Mesenchymal stem cell (in vitro differentiated cells and primary cell): ENCODE results near the gene RCAN1.

Experiments
- DNase-seq: peaks from one replicate; pipeline ENCODE4 v3.0.0-alpha.2; 2013
- H2AFZ ChIP-seq: one replicate; pipeline ENCODE4 v1.6.1; 2013; ENCODE audit warnings: low read depth, mild to moderate bottlenecking, control low read depth, inconsistent platforms, low read length, moderate library complexity
- H2AK5ac ChIP-seq: 2 replicates; pipeline ENCODE4 v1.6.1; 2013; ENCODE audit warnings: low read length, moderate library complexity, mild to moderate bottlenecking, inconsistent platforms; ENCODE audit not compliant: severe bottlenecking
- H2BK120ac ChIP-seq: one replicate; pipeline ENCODE4 v1.6.1; 2013; ENCODE audit warnings: low read depth, mild to moderate bottlenecking, inconsistent platforms, low read length, moderate library complexity
- H2BK12ac ChIP-seq, 2 experiments: one replicate each; pipeline ENCODE4 v1.6.1; 2013; ENCODE audit warnings: inconsistent platforms in 2 of 2, low read length in 2 of 2, mild to moderate bottlenecking in 2 of 2, moderate library complexity in 2 of 2, control low read depth in 1 of 2
- H2BK15ac ChIP-seq: one replicate; pipeline ENCODE4 v1.6.1; 2013; ENCODE audit warnings: mild to moderate bottlenecking, low read depth, inconsistent platforms; ENCODE audit not compliant: poor library complexity, severe bottlenecking
- H2BK5ac ChIP-seq: 2 replicates; pipeline ENCODE4 v1.6.1; 2013; ENCODE audit warnings: low read depth, mild to moderate bottlenecking, low read length, control low read depth, inconsistent platforms; ENCODE audit not compliant: poor library complexity, severe bottlenecking
- H3K14ac ChIP-seq, 2 experiments: one replicate each; pipeline ENCODE4 v1.6.1; 2013; ENCODE audit warnings: inconsistent platforms in 2 of 2, low read length in 2 of 2, control low read depth in 1 of 2, mild to moderate bottlenecking in 1 of 2, moderate library complexity in 1 of 2
- H3K18ac ChIP-seq, 2 experiments: one replicate each; pipeline ENCODE4 v1.6.1; 2013; ENCODE audit warnings: inconsistent platforms in 2 of 2, low read length in 2 of 2, control low read depth in 1 of 2, low read depth in 1 of 2, mild to moderate bottlenecking in 1 of 2
- H3K23ac ChIP-seq, 2 experiments: one replicate each; pipeline ENCODE4 v1.6.1; 2013; ENCODE audit warnings: inconsistent platforms in 2 of 2, low read length in 2 of 2, mild to moderate bottlenecking in 2 of 2, moderate library complexity in 2 of 2, control low read depth in 1 of 2
- H3K27ac ChIP-seq: 2 replicates; pipeline ENCODE4 v1.5.1; 2013; ENCODE audit warnings: mild to moderate bottlenecking, moderate library complexity, low read length, control low read depth, inconsistent platforms; ENCODE audit not compliant: poor library complexity, severe bottlenecking
- H3K27me3 ChIP-seq, 2 experiments: 2 replicates each; pipeline versions ENCODE4 v1.6.1 to v1.7.0; 2013; ENCODE audit warnings: low read length in 2 of 2, mild to moderate bottlenecking in 2 of 2, moderate library complexity in 2 of 2, control low read depth in 1 of 2, inconsistent platforms in 1 of 2; ENCODE audit not compliant: control insufficient read depth in 1 of 2, insufficient read depth in 1 of 2
- H3K36me3 ChIP-seq, 2 experiments: 2 replicates each; pipeline versions ENCODE4 v1.6.1 to v1.7.0; 2013; ENCODE audit warnings: low read length in 2 of 2, control low read depth in 1 of 2, inconsistent platforms in 1 of 2, low read depth in 1 of 2, mild to moderate bottlenecking in 1 of 2; ENCODE audit not compliant: insufficient read depth in 2 of 2, control insufficient read depth in 1 of 2
- H3K4ac ChIP-seq, 2 experiments: one replicate each; pipeline ENCODE4 v1.6.1; 2013; ENCODE audit warnings: inconsistent platforms in 2 of 2, low read length in 2 of 2, mild to moderate bottlenecking in 2 of 2, moderate library complexity in 2 of 2, control low read depth in 1 of 2, low read depth in 1 of 2
- H3K4me1 ChIP-seq: 2 replicates; pipeline ENCODE4 v1.6.1; 2013; ENCODE audit warnings: low read depth, low read length, control low read depth; ENCODE audit not compliant: control insufficient read depth, insufficient read depth
- H3K4me2 ChIP-seq: 2 replicates; pipeline ENCODE4 v1.6.1; 2013; ENCODE audit warnings: low read length, mild to moderate bottlenecking, inconsistent platforms; ENCODE audit not compliant: poor library complexity, severe bottlenecking
- H3K4me3 ChIP-seq, 2 experiments: 2 replicates each; pipeline versions ENCODE4 v1.5.1 to v1.7.0; 2013; ENCODE audit warnings: low read length in 2 of 2, mild to moderate bottlenecking in 2 of 2, control low read depth in 1 of 2, low read depth in 1 of 2; ENCODE audit not compliant: insufficient read depth in 1 of 2
- H3K79me1 ChIP-seq: replicated peaks from 2 replicates; pipeline ENCODE4 v1.6.1; 2013; ENCODE audit warnings: mild to moderate bottlenecking, control low read depth, low read length, inconsistent platforms; ENCODE audit not compliant: poor library complexity, severe bottlenecking
- H3K9ac ChIP-seq: 2 replicates; pipeline ENCODE4 v1.7.0; 2013; ENCODE audit warnings: mild to moderate bottlenecking, low read length, moderate library complexity
- H3K9me3 ChIP-seq: 2 replicates; pipeline ENCODE4 v1.7.0; 2013; ENCODE audit warnings: mild to moderate bottlenecking, low read length; ENCODE audit not compliant: control insufficient read depth
- H4K8ac ChIP-seq: one replicate; pipeline ENCODE4 v1.6.1; 2013; ENCODE audit warnings: inconsistent platforms, mild to moderate bottlenecking, low read length, moderate library complexity
- H4K91ac ChIP-seq: one replicate; pipeline ENCODE4 v1.6.1; 2013; ENCODE audit warnings: mild to moderate bottlenecking, low read length, inconsistent platforms
- WGBS: methylation state at CpG from one replicate; pipeline ENCODE4 v1.1.7; 2013; ENCODE audit warnings: mixed read lengths; 5-methylcytosine and 5-hydroxymethylcytosine counted together

Gene RCAN1

DNA sequence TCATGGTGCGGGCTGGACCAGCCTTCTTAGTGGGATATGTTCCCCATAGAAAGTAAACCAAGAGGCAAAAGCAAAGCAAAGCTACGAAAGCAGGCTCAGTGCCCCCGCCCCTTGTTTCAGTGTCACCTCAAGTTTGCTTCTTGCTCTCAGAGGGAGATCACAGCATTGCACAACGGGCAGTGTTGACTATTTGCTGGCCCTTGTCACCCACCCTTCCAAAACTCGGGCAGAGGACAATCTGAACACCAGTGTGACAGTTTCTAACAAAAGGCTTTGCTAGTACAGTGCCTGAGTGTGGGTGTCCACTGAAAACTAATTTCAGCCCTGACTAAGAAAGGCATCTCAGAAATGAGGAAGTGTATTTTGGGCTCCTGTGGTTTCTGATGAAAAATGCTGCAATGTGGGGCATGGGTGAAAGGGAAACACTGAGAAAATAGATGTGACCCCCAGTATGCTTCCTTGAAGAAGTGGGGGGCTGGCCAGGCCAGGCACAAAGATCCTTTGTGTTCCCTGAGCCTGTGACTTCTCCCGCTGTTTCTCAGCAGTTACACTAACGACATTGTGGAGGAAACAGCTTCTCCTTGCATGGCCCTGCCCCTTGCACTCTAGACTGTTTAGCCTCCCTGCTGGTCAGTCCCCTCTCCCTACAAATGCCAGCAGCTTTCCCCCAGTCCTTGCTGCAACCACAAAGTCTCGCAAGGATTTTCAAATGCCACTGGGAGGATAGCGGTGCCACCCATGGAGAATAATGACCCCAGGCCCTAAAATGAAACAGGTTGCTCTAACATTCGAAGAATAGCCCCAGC is 69.6 kb downstream of the RCAN1 start:
- Histone ChIP-seq H3K23ac (no peak overlapping the region), H2AFZ (no peak overlapping the region), H3K4me3 (peak overlapping the region in 1 of 2 experiments; percentile 7), H3K4me2 (peak overlapping the region; percentile 7), H4K8ac (peak overlapping the region; percentile 93), H3K4ac (peak overlapping the region; percentile 77 to 85), H3K36me3 (no peaks in the 10 kb centered on the region), H2BK15ac (no peak overlapping the region), H2BK12ac (peak overlapping the region; percentile 96 to 99), H3K9ac (peak overlapping the region; percentile 79), H3K18ac (peak overlapping the region; percentile 88), H3K79me1 (peaks cover 9% of the 10 kb centered on the region), H3K9me3 (peaks cover 2% of the 10 kb centered on the region), H3K14ac (peak overlapping the region in 1 of 2 experiments; percentile 82), H2BK120ac (peak overlapping the region; percentile 83), H2BK5ac (peak overlapping the region; percentile 91), H3K4me1 (peaks cover 16% of the 10 kb centered on the region), H3K27me3 (no peaks in the 10 kb centered on the region), H3K27ac (peak overlapping the region; percentile 93), H4K91ac (peak overlapping the region; percentile 92), H2AK5ac (peak overlapping the region; percentile 98)
- 46% methylated on average over 10 of the region's 10 CpGs for WGBS
- peak; percentile 80 for DNase-seq

DNA sequence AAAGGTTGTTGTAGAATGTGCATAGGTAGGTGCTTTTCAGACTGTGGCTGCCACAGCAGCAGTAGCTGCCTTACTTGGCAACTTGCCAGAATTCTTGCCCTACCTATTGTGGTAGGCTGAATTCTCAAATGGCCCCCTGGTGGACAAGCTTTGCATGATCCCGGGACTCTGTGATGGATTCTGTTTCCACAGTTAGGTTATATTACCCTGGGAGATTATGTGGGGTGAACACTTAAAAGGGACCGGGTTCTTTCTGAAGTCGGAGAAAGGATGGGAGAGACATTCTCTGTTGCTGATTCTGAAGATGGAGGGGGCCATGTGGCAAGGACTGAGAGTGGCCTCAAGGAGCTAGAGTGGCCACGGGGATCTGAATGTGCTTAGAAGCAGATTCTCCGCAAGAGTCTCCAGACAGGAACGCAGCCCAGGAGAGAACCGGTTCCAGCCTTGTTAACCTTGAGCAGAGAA is 70.8 kb downstream of the RCAN1 start:
- H3K18ac ChIP-seq: peak overlapping the region in 1 of 2 experiments; percentile 72
- peaks cover 6% of the 10 kb centered on the region for H3K79me1 ChIP-seq
- H3K4me2 ChIP-seq: no peak overlapping the region
- peak overlapping the region; percentile 33 for H2BK5ac ChIP-seq
- peak overlapping the region; percentile 80 for H2AK5ac ChIP-seq
- H2BK15ac ChIP-seq: peak overlapping the region; percentile 30
- H3K9me3 ChIP-seq: peaks cover 2% of the 10 kb centered on the region
- no peak overlapping the region for H3K9ac ChIP-seq
- peak overlapping the region; percentile 61 for H2BK120ac ChIP-seq
- peak overlapping the region; percentile 8 for H3K27ac ChIP-seq
- no peak overlapping the region for H3K23ac ChIP-seq
- H3K14ac ChIP-seq: no peak overlapping the region
- no peak overlapping the region for H2AFZ ChIP-seq
- peak; percentile 64 for DNase-seq
- WGBS: 84% methylated on average over 7 of the region's 7 CpGs
- H3K36me3 ChIP-seq: no peaks in the 10 kb centered on the region
- peak overlapping the region; percentile 8 to 86 for H2BK12ac ChIP-seq
- peak overlapping the region; percentile 9 to 36 for H3K4ac ChIP-seq
- no peak overlapping the region for H4K8ac ChIP-seq
- no peak overlapping the region for H3K4me3 ChIP-seq
- peaks cover 19% of the 10 kb centered on the region for H3K4me1 ChIP-seq
- peak overlapping the region; percentile 58 for H4K91ac ChIP-seq
- H3K27me3 ChIP-seq: no peaks in the 10 kb centered on the region

DNA sequence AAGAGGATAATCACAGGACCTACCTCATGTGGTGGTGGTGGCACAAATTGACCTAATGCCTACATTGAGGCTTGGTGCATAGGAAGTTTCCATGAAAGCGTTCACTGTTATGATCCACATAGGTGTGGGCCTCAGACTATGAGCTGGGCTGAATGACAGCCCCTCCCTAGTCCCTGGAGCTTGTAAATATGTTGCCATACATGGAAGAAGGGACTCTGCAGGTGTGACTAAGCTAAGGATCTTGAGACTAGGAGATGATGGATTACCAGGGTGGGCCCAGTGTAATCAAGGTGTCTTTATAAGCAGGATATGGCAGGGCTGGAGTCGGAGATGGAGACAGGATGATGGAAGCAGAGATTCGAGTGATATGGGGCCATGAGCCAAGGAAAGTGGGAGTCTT is 71.9 kb downstream of the RCAN1 start:
- Histone ChIP-seq H4K8ac (no peak overlapping the region), H3K9me3 (peaks cover 2% of the 10 kb centered on the region), H3K14ac (no peak overlapping the region), H3K18ac (no peak overlapping the region), H2BK12ac (peak overlapping the region in 1 of 2 experiments; percentile 31), H3K23ac (no peak overlapping the region), H3K27ac (no peak overlapping the region), H3K4me1 (peaks cover 22% of the 10 kb centered on the region), H2BK15ac (no peak overlapping the region), H2BK5ac (no peak overlapping the region), H4K91ac (peak overlapping the region; percentile 16), H2AFZ (no peak overlapping the region), H3K27me3 (no peaks in the 10 kb centered on the region), H3K4ac (no peak overlapping the region), H3K4me3 (no peak overlapping the region), H3K79me1 (peaks cover 12% of the 10 kb centered on the region), H2BK120ac (no peak overlapping the region), H3K4me2 (no peak overlapping the region), H2AK5ac (peak overlapping the region; percentile 63), H3K9ac (no peak overlapping the region), H3K36me3 (no peaks in the 10 kb centered on the region)
- WGBS: 92% methylated on average over 3 of the region's 3 CpGs
- DNase-seq: no peak

DNA sequence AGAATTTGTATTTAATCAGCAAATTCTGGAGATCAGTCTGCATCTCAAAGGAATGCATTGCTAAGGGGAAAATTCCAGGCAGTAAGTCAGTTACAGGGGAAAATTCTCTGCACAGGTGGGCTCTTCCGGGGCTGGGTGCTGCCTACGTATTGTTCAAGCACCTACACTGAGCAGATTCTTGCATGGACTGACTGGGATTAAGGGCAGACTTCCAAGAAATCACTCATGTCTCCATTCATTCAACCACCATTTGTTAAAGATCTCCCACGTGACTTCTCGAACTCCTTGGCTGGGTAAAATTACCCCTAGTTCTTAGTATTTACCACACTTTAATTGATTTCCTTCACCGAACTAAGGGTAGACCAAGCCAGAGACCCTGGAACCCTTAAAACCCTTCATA is 74.7 kb downstream of the RCAN1 start:
- no peak overlapping the region for H2AK5ac ChIP-seq
- no peak overlapping the region for H3K4me3 ChIP-seq
- H2BK120ac ChIP-seq: no peak overlapping the region
- H3K4me1 ChIP-seq: peaks cover 24% of the 10 kb centered on the region
- no peak overlapping the region for H3K9ac ChIP-seq
- H2BK12ac ChIP-seq: no peak overlapping the region
- H2BK15ac ChIP-seq: no peak overlapping the region
- H3K4me2 ChIP-seq: no peak overlapping the region
- no peak overlapping the region for H3K14ac ChIP-seq
- no peak overlapping the region for H3K4ac ChIP-seq
- H3K23ac ChIP-seq: no peak overlapping the region
- no peaks in the 10 kb centered on the region for H3K27me3 ChIP-seq
- H3K79me1 ChIP-seq: peaks cover 12% of the 10 kb centered on the region
- H3K36me3 ChIP-seq: no peaks in the 10 kb centered on the region
- no peak overlapping the region for H4K8ac ChIP-seq
- 88% methylated on average over 5 of the region's 5 CpGs for WGBS
- H3K18ac ChIP-seq: no peak overlapping the region
- DNase-seq: no peak
- H3K27ac ChIP-seq: no peak overlapping the region
- H2BK5ac ChIP-seq: no peak overlapping the region
- peaks cover 2% of the 10 kb centered on the region for H3K9me3 ChIP-seq
- H4K91ac ChIP-seq: no peak overlapping the region
- H2AFZ ChIP-seq: no peak overlapping the region
